Measurements from ENCODE around the gene OSBPL3.

The OSBPL3 gene

GRCh38 chr7:24978843-24979469 lies 1.0 kb downstream of the OSBPL3 start:
- DNase-seq, result peak; percentile 34

- no peak for DNase-seq
Observed at GRCh38 chr7:24975644-24976260, 4.2 kb downstream of the OSBPL3 start.

DNA sequence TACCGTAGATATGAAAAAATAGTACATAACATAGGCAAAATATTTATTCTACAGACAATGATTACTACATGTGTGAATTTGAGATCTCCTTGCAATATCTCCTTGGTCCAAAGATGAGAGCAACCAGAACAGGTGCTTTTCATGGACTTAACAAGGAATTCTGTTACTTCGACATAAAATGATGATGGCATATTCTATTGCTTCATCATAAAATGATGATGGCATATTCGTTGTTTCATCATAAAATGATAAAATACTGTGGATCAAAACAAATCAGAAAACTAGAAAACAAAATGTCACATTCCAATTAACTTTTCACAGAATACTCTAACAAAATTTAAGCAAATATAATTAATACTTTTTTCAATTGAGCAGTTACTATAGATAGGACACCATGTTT lies 4.8 kb downstream of the OSBPL3 start:
- no peak for DNase-seq

DNA sequence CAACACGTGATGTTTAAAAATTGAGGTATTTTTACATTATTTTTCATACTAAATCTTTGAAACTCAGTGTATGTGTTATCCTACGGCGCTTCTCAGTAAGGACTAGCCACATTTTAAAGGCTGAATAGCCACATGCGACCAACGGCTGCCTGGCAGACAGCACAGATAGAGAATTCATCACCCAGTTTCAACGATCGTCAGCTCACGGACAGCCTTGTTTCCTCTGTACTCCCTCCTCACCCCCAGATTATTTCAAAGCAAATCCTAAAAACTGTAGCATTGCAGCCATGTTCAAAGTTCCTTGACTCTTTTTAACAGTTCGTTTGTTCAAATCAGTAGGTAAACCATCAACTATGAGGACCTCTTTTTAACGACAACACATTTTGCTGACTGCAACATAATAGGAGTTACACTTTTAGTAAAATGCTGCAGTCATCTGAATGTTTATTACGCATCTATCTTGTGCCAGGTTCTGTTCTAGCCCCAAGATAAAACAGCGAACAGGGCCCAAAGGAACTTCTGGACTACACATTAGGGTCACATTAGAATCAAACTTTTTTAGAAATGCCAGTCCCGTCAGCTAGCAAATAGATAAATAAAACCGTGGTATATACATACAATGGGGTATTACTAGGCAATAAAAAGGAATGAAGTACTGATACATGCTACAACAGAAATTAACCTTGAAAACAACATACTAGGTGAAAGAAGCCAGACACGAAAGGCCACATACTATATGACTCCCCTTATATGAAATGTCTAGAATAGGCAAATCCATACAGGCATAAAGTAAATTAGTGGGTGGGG lies 5.7 kb downstream of the OSBPL3 start:
- no peak for DNase-seq

DNA sequence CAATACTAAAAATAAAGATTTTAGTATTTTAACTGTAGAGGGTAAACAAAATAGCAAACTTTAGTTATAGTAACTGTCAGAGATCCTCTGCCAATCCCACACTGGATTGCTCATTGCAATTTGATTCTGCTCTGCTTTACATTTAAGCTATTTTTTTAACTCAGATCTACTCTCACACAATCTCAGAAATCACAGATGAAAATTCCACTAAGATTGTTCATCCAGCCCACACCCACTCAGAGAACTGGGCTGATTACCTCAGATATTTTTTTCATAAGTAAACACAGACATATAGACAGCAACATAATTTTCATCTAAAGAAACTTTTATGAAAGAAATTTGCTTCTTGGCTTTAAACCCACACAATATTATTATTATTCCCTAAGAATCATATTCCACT lies 7.0 kb downstream of the OSBPL3 start:
- DNase-seq, result peak; percentile 74

DNA sequence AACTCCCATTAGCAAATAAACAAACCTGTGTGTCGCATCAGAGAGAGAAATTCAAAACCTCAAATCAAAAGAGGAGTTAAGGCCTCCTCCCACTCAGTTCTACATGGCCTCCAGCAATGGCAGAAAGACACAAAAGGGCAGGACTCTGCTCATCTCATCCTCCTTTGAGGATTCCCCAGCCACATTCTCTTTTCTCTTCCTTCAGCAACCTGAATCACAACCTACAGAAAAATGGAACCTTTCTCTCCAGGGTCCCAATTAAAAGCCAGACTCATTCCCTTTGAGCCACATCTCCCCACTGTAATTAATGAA lies 7.9 kb downstream of the OSBPL3 start:
- DNase-seq, result peak; percentile 47

GRCh38 chr7:24971333-24972165 lies 8.4 kb downstream of the OSBPL3 start:
- peak; percentile 98 for DNase-seq

GRCh38 chr7:24970676-24971075 lies 9.3 kb downstream of the OSBPL3 start:
- no peak for DNase-seq

- DNase-seq, result no peak
Observed at GRCh38 chr7:24968165-24968564, 11.8 kb downstream of the OSBPL3 start.

DNA sequence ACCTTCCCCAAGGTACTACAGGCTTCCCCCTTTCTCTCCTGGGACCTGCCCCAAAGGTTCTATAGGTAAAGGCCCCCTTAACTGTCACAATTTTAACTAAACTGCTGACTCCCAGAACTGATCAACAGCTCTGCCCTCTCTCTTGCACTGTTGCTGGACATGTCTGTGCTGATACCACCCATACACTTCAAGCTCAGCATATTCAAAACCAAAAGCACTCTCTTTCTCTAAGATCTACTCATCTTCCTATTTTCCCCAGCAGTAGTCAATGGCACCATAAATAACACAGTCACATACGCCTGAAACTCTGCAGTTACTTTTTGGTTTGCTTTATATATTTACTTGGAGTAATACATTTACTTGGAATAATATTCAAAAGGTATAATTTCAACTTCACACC lies 12.3 kb downstream of the OSBPL3 start:
- no peak for DNase-seq

DNA sequence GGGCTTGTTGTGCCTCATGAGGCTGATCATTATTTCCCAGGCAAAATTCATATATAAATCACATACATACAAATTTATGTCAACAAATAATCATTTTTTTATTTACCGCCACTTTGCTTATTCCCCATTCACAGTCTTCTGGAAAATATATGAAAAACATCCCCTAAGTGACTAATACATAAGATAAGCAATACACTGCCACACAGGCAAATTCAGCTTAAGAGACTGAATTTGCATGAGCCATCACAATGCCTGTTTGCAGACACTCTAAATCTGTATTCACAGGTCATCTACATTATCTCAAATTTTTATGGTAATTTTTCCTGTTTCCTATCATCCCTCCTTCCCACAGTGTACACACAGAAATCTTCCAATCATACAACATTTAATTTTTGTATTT lies 13.2 kb downstream of the OSBPL3 start:
- no peak for DNase-seq

DNA sequence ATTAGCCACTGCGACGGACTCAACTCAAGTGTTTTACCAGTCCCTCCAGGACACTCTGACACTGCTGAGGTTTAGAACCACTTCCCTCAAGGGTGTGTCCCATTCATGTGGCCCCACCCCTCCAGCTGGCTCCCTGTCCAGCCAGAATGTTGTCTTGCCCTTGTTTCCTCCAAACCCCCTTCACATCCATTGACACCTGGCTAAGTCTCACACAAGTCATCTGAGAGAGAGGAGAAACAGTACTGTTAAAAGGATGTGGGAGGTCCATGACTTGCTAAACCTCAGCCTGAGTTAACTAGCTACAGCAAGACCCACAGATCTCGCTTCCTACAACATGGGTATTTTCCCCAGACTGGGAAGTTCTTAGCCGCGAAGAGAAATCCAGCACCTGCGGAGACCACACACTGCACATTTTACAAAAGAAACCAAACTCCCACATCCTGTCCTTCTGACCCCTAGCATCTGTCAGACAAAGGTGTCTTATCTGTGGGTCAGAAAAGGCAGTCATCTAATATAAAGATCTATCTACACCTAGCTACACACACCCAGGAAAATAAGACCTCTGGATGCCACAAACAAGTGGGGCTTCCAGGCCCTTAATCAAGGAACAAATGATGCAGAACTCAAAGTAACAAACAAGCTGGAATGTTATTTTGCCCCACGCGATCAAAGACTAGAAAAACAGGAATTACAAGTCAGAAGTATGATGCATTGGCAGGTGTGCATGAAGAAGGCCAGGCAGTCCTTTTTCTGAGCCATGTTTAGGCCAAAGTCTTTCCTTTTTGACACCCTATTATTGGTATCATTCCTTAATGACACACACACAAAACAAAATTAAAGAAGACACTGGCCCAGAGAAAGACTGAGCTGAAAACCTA lies 13.9 kb downstream of the OSBPL3 start:
- peak; percentile 61 for DNase-seq

- DNase-seq, result peak; percentile 82
Observed at GRCh38 chr7:24964191-24964590, 15.8 kb downstream of the OSBPL3 start.

- DNase-seq, result peak; percentile 78
Observed at GRCh38 chr7:24963218-24963617, 16.8 kb downstream of the OSBPL3 start.

- no peak for DNase-seq
Observed at GRCh38 chr7:24962418-24962962, 17.5 kb downstream of the OSBPL3 start.

- no peak for DNase-seq
Observed at GRCh38 chr7:24959735-24960485, 20.1 kb downstream of the OSBPL3 start.

GRCh38 chr7:24958399-24958798 lies 21.6 kb downstream of the OSBPL3 start:
- no peak for DNase-seq

DNA sequence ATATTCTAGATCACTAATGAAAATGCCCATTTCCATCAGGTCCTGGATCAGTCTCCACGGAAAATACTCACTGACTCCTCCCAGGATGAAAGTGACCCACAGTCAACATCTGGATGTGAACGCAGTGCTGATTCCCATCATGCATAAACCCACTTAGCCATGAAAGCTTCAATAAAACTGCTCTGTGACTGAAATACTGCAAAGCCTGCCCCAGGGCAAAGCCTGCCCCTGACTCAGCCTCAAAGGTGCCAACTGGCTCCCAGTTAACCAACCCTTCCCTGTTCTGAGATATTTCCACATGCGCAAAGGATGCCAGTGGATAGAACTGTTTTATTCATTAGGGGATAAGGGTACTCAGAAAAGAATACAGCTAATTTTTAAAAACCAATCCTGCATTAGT lies 24.0 kb downstream of the OSBPL3 start:
- DNase-seq, result peak; percentile 75

- DNase-seq, result no peak
Observed at GRCh38 chr7:24955313-24955712, 24.7 kb downstream of the OSBPL3 start.

- no peak for DNase-seq
Observed at GRCh38 chr7:24952464-24952863, 27.5 kb downstream of the OSBPL3 start.

DNA sequence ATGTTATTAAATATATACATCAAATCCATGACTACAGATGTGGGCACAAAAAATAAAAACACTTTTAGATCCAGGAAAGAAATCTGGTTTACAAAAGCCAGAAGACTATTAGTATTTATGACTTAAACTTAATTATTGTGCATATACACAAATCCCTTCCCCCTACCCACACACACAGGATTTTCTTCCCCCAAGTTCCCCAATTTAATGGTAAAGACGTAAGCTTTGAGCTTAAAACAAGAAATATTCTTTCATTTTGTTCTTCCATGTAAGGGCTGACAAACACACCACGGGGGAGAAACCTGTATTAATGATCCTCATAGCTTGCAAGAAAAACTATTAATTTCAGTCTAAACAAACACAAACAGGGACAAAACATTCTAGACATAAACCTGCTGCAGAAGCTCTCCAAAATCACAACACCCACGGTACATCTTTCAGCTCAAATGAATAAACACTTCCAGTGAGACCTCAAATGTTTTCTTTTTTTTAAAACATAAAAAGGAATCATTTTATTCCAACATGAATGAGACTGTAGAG lies 28.5 kb downstream of the OSBPL3 start:
- DNase-seq, result no peak
